Transverse colon (tissue), 4 donors: Measurements from ENCODE around the gene GPN1.

Experiments
- POLR2A ChIP-seq: fragments of 450-650 bp; IDR thresholded peaks from one replicate; pipeline ENCODE4 v1.6.1; 2016; ENCODE audit warnings: antibody characterized with exemption, mild to moderate bottlenecking, moderate library complexity
- POLR2AphosphoS5 ChIP-seq, 3 donors: sonication (generic); formaldehyde crosslinking; IDR thresholded peaks; one replicate each; pipeline ENCODE4 v1.6.1; 2016; ENCODE audit warnings: antibody characterized with exemption in 3 of 3
- TF ChIP-seq, protein P1 (sequence below), 5 experiments: fragments of 200-600 bp in 3 of 5; fragments of 450-650 bp in 2 of 5; sonication (generic) in 3 of 5; IDR thresholded peaks; 1 replicate in 2 of 5; 2 replicates in 3 of 5; pipeline ENCODE4 v1.5.1; 2016 to 2017; ENCODE audit warnings: antibody characterized with exemption in 5 of 5, inconsistent platforms in 3 of 5, mild to moderate bottlenecking in 2 of 5, moderate library complexity in 1 of 5

DNA sequence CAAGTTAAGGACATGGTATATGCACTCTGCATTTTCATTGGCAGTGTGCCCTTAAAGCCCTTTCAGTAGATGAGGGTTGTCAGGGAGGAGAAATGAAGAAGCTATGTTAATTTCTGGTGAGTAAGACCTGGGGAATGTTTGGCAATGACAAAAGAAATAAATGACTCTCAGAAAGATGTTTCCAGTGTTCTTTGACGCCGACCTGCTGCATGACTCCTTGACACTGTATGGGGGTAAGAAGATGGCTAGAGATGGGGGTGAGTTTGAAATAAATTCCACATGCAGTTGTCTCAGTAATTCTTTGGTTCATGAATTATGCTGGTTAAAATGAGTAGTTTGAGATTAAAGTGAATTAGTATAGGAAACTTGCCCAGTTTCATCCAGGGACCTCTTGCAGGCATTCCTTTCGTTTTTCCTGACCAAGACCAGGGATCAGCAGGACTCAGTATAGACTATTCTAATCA lies 5.9 kb upstream of the GPN1 start:
- TF ChIP-seq, protein P1, sequence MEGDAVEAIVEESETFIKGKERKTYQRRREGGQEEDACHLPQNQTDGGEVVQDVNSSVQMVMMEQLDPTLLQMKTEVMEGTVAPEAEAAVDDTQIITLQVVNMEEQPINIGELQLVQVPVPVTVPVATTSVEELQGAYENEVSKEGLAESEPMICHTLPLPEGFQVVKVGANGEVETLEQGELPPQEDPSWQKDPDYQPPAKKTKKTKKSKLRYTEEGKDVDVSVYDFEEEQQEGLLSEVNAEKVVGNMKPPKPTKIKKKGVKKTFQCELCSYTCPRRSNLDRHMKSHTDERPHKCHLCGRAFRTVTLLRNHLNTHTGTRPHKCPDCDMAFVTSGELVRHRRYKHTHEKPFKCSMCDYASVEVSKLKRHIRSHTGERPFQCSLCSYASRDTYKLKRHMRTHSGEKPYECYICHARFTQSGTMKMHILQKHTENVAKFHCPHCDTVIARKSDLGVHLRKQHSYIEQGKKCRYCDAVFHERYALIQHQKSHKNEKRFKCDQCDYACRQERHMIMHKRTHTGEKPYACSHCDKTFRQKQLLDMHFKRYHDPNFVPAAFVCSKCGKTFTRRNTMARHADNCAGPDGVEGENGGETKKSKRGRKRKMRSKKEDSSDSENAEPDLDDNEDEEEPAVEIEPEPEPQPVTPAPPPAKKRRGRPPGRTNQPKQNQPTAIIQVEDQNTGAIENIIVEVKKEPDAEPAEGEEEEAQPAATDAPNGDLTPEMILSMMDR (IDR thresholded peaks at IDR 0.05), result no peak
- TF ChIP-seq POLR2A (no peak), POLR2AphosphoS5 (IDR thresholded peaks at IDR 0.05) (no peak)
